KMS-11 (cell line): ENCODE measurements around the gene AP3S1.

Experiments used
- H2AFZ ChIP-seq: fragments of 200-600 bp; sonication (generic); 2 replicates; pipeline ENCODE4 v1.6.1; 2016; ENCODE audit warnings: antibody characterized with exemption, mixed run types, low read depth
- H3K27ac ChIP-seq: fragments of 200-600 bp; sonication (generic); 2 replicates; pipeline ENCODE4 v1.6.1; 2016; ENCODE audit warnings: mild to moderate bottlenecking, mixed run types
- H3K27me3 ChIP-seq: fragments of 200-600 bp; sonication (generic); 2 replicates; pipeline ENCODE4 v1.6.1; 2017; ENCODE audit warnings: mild to moderate bottlenecking, low read depth, mixed run types, moderate library complexity; ENCODE audit not compliant: insufficient read depth
- H3K36me3 ChIP-seq: fragments of 200-600 bp; sonication (generic); 2 replicates; pipeline ENCODE4 v1.6.1; 2017; ENCODE audit warnings: mild to moderate bottlenecking, mixed run types; ENCODE audit not compliant: insufficient read depth
- H3K4me1 ChIP-seq: fragments of 200-600 bp; sonication (generic); 2 replicates; pipeline ENCODE4 v1.6.1; 2016; ENCODE audit warnings: mild to moderate bottlenecking, low read depth, mixed run types; ENCODE audit not compliant: poor library complexity, severe bottlenecking
- H3K4me2 ChIP-seq: fragments of 200-600 bp; sonication (generic); 2 replicates; pipeline ENCODE4 v1.7.0; 2016; ENCODE audit warnings: mild to moderate bottlenecking, mixed run types
- H3K4me3 ChIP-seq: fragments of 200-600 bp; sonication (generic); IDR thresholded peaks from 2 replicates; pipeline ENCODE4 v1.6.1; 2017; ENCODE audit warnings: low read depth, low read length, mixed read lengths; ENCODE audit not compliant: insufficient read depth
- H3K79me2 ChIP-seq: fragments of 200-600 bp; sonication (generic); 2 replicates; pipeline ENCODE4 v1.6.1; 2016; ENCODE audit warnings: low read depth, mixed run types; ENCODE audit not compliant: insufficient read depth
- H3K9ac ChIP-seq: fragments of 200-600 bp; sonication (generic); 2 replicates; pipeline ENCODE4 v1.6.1; 2016; ENCODE audit warnings: mild to moderate bottlenecking, mixed run types
- H4K20me1 ChIP-seq: fragments of 200-600 bp; sonication (generic); 2 replicates; pipeline ENCODE4 v1.6.1; 2016; ENCODE audit warnings: mild to moderate bottlenecking, mixed run types; ENCODE audit not compliant: insufficient read depth
- CTCF ChIP-seq: fragments of 200-600 bp; sonication (generic); conservative IDR thresholded peaks from 2 replicates; pipeline ENCODE4 v1.6.1; 2017; ENCODE audit warnings: low read depth, mild to moderate bottlenecking, antibody characterized with exemption, low read length, moderate library complexity, mixed read lengths

Gene AP3S1

GRCh38 chr5:115838885-115839518, 2.7 kb upstream of the AP3S1 start:
- H3K4me2 ChIP-seq = peak overlapping the region; percentile 79
- no peaks in the 10 kb centered on the region; the same call in 1 of the 2 replicates for H3K27me3 ChIP-seq
- H3K36me3 ChIP-seq = peaks cover 17% of the 10 kb centered on the region; the same call in 1 of the 2 replicates
- no peak overlapping the region for H2AFZ ChIP-seq
- H3K4me3 ChIP-seq = no peak overlapping the region
- H3K4me1 ChIP-seq = peaks cover 32% of the 10 kb centered on the region
- H4K20me1 ChIP-seq = peaks cover 11% of the 10 kb centered on the region
- H3K27ac ChIP-seq = no peak overlapping the region
- no peak overlapping the region for H3K9ac ChIP-seq
- TF ChIP-seq CTCF = peak; percentile 68
- H3K79me2 ChIP-seq = peaks cover 40% of the 10 kb centered on the region

- H3K9ac ChIP-seq = peak overlapping the region; percentile 92
- no peak for TF ChIP-seq CTCF
- H2AFZ ChIP-seq = peak overlapping the region; percentile 94
- peaks cover 11% of the 10 kb centered on the region for H4K20me1 ChIP-seq
- H3K36me3 ChIP-seq = peaks cover 9% of the 10 kb centered on the region; the same call in 1 of the 2 replicates
- H3K4me1 ChIP-seq = peaks cover 32% of the 10 kb centered on the region
- peaks cover 50% of the 10 kb centered on the region for H3K79me2 ChIP-seq
- no peak overlapping the region for H3K4me3 ChIP-seq
- H3K27ac ChIP-seq = peak overlapping the region; percentile 77
- H3K4me2 ChIP-seq = peak overlapping the region; percentile 79
- no peaks in the 10 kb centered on the region; the same call in 1 of the 2 replicates for H3K27me3 ChIP-seq
Measured at GRCh38 chr5:115840873-115841272, 862 bp upstream of the AP3S1 start.

GRCh38 chr5:115842089-115842935, 577 bp downstream of the AP3S1 start:
- H3K27me3 ChIP-seq = no peaks in the 10 kb centered on the region; the same call in 1 of the 2 replicates
- peak overlapping the region; percentile 94 for H2AFZ ChIP-seq
- peak overlapping the region; percentile 66 for H3K4me2 ChIP-seq
- no peak overlapping the region for H3K4me3 ChIP-seq
- H4K20me1 ChIP-seq = peaks cover 11% of the 10 kb centered on the region
- peak overlapping the region; percentile 92 for H3K9ac ChIP-seq
- H3K27ac ChIP-seq = peak overlapping the region; percentile 77
- TF ChIP-seq CTCF = no peak
- H3K36me3 ChIP-seq = 0 out of 2 replicates have a peak, but pooled peaks cover 4% of the 10 kb centered on the region
- H3K4me1 ChIP-seq = peaks cover 32% of the 10 kb centered on the region
- H3K79me2 ChIP-seq = peaks cover 54% of the 10 kb centered on the region

- Histone ChIP-seq H3K4me1 (peaks cover 32% of the 10 kb centered on the region), H2AFZ (no peak overlapping the region), H4K20me1 (peaks cover 9% of the 10 kb centered on the region), H3K9ac (no peak overlapping the region), H3K79me2 (peaks cover 47% of the 10 kb centered on the region), H3K27ac (no peak overlapping the region), H3K4me3 (no peak overlapping the region), H3K27me3 (no peaks in the 10 kb centered on the region; the same call in 1 of the 2 replicates), H3K36me3 (0 out of 2 replicates have a peak, but pooled peaks cover under 1% of the 10 kb centered on the region), H3K4me2 (peak overlapping the region; percentile 66)
- no peak for TF ChIP-seq CTCF
Measured at GRCh38 chr5:115842952-115843351, 1.2 kb downstream of the AP3S1 start.
